GM12878 (cell line): Measurements from ENCODE around the gene ADGRL4. TPM values are rescaled to one million over a fixed set of nuclear protein-coding genes. Genes with fewer than 3 reads are reported as not detected.

Experiments
- ATAC-seq: fragments of 200-7000 bp; cut with Tn5 transposase; 3 replicates; pipeline ENCODE4 v1.9.1; 2020; ENCODE audit warnings: mild to moderate bottlenecking, moderate library complexity
- BruUV-seq: library from RNA; stranded (reverse); fragments of 400-500 nt; replicated peaks from 2 replicates; lab custom pipeline; 2021; lab: Mats Ljungman, UMichigan
- CTCF ChIA-PET: fragments of 300-600 bp; sonication (Branson Sonifier 250); formaldehyde crosslinking; extraction: SDS; loops from one replicate; lab custom pipeline; 2021; ENCODE audit warnings: inconsistent platforms; lab: Yijun Ruan, JAX
- POLR2A ChIA-PET: fragments of 350-600 bp; formaldehyde crosslinking; extraction: SDS; loops from one replicate; lab custom pipeline; 2021; ENCODE audit warnings: inconsistent platforms; lab: Charles Lee
- RAD21 ChIA-PET: fragments of 300-600 bp; sonication (Branson Sonifier 250); formaldehyde crosslinking; loops from one replicate; lab custom pipeline; 2023; ENCODE audit warnings: antibody characterized with exemption; ENCODE audit not compliant: unreplicated experiment; lab: Charles Lee
- SMC1A ChIA-PET: fragments of 300-600 bp; sonication (Branson Sonifier 250); formaldehyde crosslinking; loops from one replicate; lab custom pipeline; 2023; ENCODE audit not compliant: unreplicated experiment, uncharacterized antibody; lab: Charles Lee
- DNase-seq: peaks from one replicate; pipeline ENCODE4 v3.0.0-alpha.2; 2011; ENCODE audit warnings: low read depth, low spot score
- FAIRE-seq: peaks from 3 replicates; lab custom pipeline; 2011; peaks lifted over from hg19 to GRCh38; lab: Jason Lieb, UNC
- H2AFZ ChIP-seq: 2 replicates; pipeline ENCODE4 v1.6.0; 2011; ENCODE audit warnings: low read depth, low read length, control low read depth; ENCODE audit not compliant: control insufficient read depth
- H3K27ac ChIP-seq: 2 replicates; pipeline ENCODE4 v1.5.1; 2011; ENCODE audit warnings: control low read depth; ENCODE audit not compliant: control insufficient read depth, insufficient read depth
- H3K27me3 ChIP-seq, 2 experiments: replicated peaks in 1 of 2; 2 replicates each; pipeline versions ENCODE4 v1.6.0 to v1.6.1; 2011; ENCODE audit warnings: low read length in 1 of 2; ENCODE audit not compliant: control insufficient read depth in 2 of 2, insufficient read depth in 2 of 2
- H3K36me3 ChIP-seq, 2 experiments: 2 replicates each; pipeline ENCODE4 v1.5.1; 2011; ENCODE audit warnings: low read length in 1 of 2; ENCODE audit not compliant: control insufficient read depth in 2 of 2, insufficient read depth in 2 of 2
- H3K4me1 ChIP-seq: 2 replicates; pipeline ENCODE4 v1.6.1; 2011; ENCODE audit warnings: mild to moderate bottlenecking, low read length, moderate library complexity, mixed read lengths; ENCODE audit not compliant: control insufficient read depth, insufficient read depth
- H3K4me2 ChIP-seq: 2 replicates; pipeline ENCODE4 v1.6.0; 2011; ENCODE audit warnings: control low read depth; ENCODE audit not compliant: control insufficient read depth, insufficient read depth
- H3K4me3 ChIP-seq: fragments of 200-600 bp; sonication (generic); 2 replicates; pipeline ENCODE4 v1.5.1; 2016
- H3K79me2 ChIP-seq: 2 replicates; pipeline ENCODE4 v1.6.0; 2011; ENCODE audit warnings: low read length; ENCODE audit not compliant: control insufficient read depth, insufficient read depth
- H3K9ac ChIP-seq: 2 replicates; pipeline ENCODE4 v1.8.0; 2011; ENCODE audit warnings: low read length, control low read depth, mixed read lengths; ENCODE audit not compliant: control insufficient read depth, insufficient read depth
- H3K9me3 ChIP-seq: replicated peaks from 3 replicates; pipeline ENCODE4 v1.5.1; 2011; ENCODE audit warnings: mild to moderate bottlenecking, low read length; ENCODE audit not compliant: control insufficient read depth, insufficient read depth
- H4K20me1 ChIP-seq: 2 replicates; pipeline ENCODE4 v1.6.0; 2011; ENCODE audit not compliant: control insufficient read depth, insufficient read depth
- ATF7 ChIP-seq: fragments of 450-650 bp; IDR thresholded peaks from 2 replicates; pipeline ENCODE4 v1.6.1; 2016; ENCODE audit warnings: low read depth, mild to moderate bottlenecking
- BCL3 ChIP-seq: IDR thresholded peaks from 2 replicates; pipeline ENCODE4 v1.6.1; 2011; ENCODE audit warnings: borderline replicate concordance, low read depth, mild to moderate bottlenecking, moderate library complexity, low read length; ENCODE audit not compliant: insufficient read depth, poor library complexity, severe bottlenecking
- CBX3 ChIP-seq: fragments of 200-600 bp; sonication (generic); IDR thresholded peaks from 2 replicates; pipeline ENCODE4 v1.6.1; 2016; ENCODE audit warnings: low read depth, borderline replicate concordance
- CBX5 ChIP-seq: sonication (generic); IDR thresholded peaks from 2 replicates; pipeline ENCODE4 v1.6.1; 2016; ENCODE audit warnings: low read depth, moderate library complexity, mild to moderate bottlenecking, inconsistent platforms
- CEBPB ChIP-seq, 2 experiments: fragments of 150-350 bp in 1 of 2; IDR thresholded peaks; 2 replicates each; pipeline ENCODE4 v1.6.1; 2012 to 2014; ENCODE audit warnings: low read depth in 2 of 2, low read length in 2 of 2, borderline replicate concordance in 1 of 2, inconsistent platforms in 1 of 2
- EED ChIP-seq: sonication (generic); IDR thresholded peaks from 2 replicates; pipeline ENCODE4 v1.6.1; 2016; ENCODE audit warnings: antibody characterized with exemption, low read depth
- EGR1 ChIP-seq, 2 experiments: IDR thresholded peaks; 1 replicate in 1 of 2; 2 replicates in 1 of 2; pipeline ENCODE4 v1.6.1; 2011 to 2012; ENCODE audit warnings: low read depth in 2 of 2, low read length in 2 of 2, borderline replicate concordance in 1 of 2, mild to moderate bottlenecking in 1 of 2, moderate library complexity in 1 of 2
- ETV6 ChIP-seq, 2 experiments: fragments of 450-650 bp in 1 of 2; IDR thresholded peaks in 1 of 2; conservative IDR thresholded peaks in 1 of 2; 2 replicates each; pipeline ENCODE4 v1.6.1; 2014; ENCODE audit warnings: antibody characterized with exemption in 1 of 2, borderline replicate concordance in 1 of 2, low read depth in 1 of 2, mild to moderate bottlenecking in 1 of 2, moderate library complexity in 1 of 2
- GABPA ChIP-seq: IDR thresholded peaks from 2 replicates; pipeline ENCODE4 v1.6.1; 2014; ENCODE audit warnings: antibody characterized with exemption, low read depth, mild to moderate bottlenecking, inconsistent platforms
- HDAC6 ChIP-seq: fragments of 200-600 bp; sonication (generic); IDR thresholded peaks from one replicate; pipeline ENCODE4 v1.8.0; 2017; ENCODE audit warnings: antibody characterized with exemption; ENCODE audit not compliant: unreplicated experiment
- IKZF2 ChIP-seq, 2 experiments: fragments of 450-650 bp; IDR thresholded peaks; 2 replicates each; pipeline ENCODE4 v1.6.1; 2017; ENCODE audit warnings: mild to moderate bottlenecking in 2 of 2, moderate library complexity in 2 of 2
- JUNB ChIP-seq: IDR thresholded peaks from 2 replicates; pipeline ENCODE4 v1.6.1; 2016; ENCODE audit warnings: antibody characterized with exemption, mild to moderate bottlenecking
- NR2C2 ChIP-seq: IDR thresholded peaks from 2 replicates; pipeline ENCODE4 v1.6.1; 2011; ENCODE audit warnings: borderline replicate concordance, low read depth; ENCODE audit not compliant: control insufficient read depth, insufficient read length
- NRF1 ChIP-seq: conservative IDR thresholded peaks from 2 replicates; pipeline ENCODE4 v1.6.1; 2011; ENCODE audit warnings: mild to moderate bottlenecking, low read depth, low read length, improper control_type of control experiment
- RAD51 ChIP-seq: fragments of 450-650 bp; IDR thresholded peaks from 2 replicates; pipeline ENCODE4 v1.6.1; 2016; ENCODE audit warnings: moderate library complexity, mild to moderate bottlenecking, inconsistent platforms
- SMAD1 ChIP-seq: fragments of 450-650 bp; IDR thresholded peaks from 2 replicates; pipeline ENCODE4 v1.6.1; 2018; ENCODE audit warnings: mild to moderate bottlenecking, low read depth; ENCODE audit not compliant: partially characterized antibody
- SRF ChIP-seq, 2 experiments: IDR thresholded peaks; 2 replicates each; pipeline ENCODE4 v1.6.1; 2011; ENCODE audit warnings: low read depth in 2 of 2, low read length in 2 of 2, mild to moderate bottlenecking in 1 of 2, moderate library complexity in 1 of 2
- TCF3 ChIP-seq: IDR thresholded peaks from 2 replicates; pipeline ENCODE4 v1.6.1; 2012; ENCODE audit warnings: low read depth, mild to moderate bottlenecking, low read length, borderline replicate concordance; ENCODE audit not compliant: insufficient read depth
- TCF7 ChIP-seq: IDR thresholded peaks from 2 replicates; pipeline ENCODE4 v1.6.1; 2014; ENCODE audit warnings: antibody characterized with exemption, borderline replicate concordance
- ZBTB33 ChIP-seq: fragments of 450-650 bp; IDR thresholded peaks from 2 replicates; pipeline ENCODE4 v1.6.1; 2017; ENCODE audit warnings: mild to moderate bottlenecking
- ZSCAN29 ChIP-seq: fragments of 450-650 bp; IDR thresholded peaks from 2 replicates; pipeline ENCODE4 v1.6.1; 2017; ENCODE audit warnings: mild to moderate bottlenecking, moderate library complexity
- WGBS: methylation state at CpG from one replicate; pipeline ENCODE4 v1.1.6; 2016; ENCODE audit warnings: low lambda C conversion rate; ENCODE audit not compliant: insufficient replicate concordance, insufficient coverage; ENCODE audit errors: missing lambda C conversion rate; 5-methylcytosine and 5-hydroxymethylcytosine counted together
- in situ Hi-C: fragments of 300-500 bp; cut with MboI; formaldehyde crosslinking; loops from 9 replicates; pipeline ENCODE4 v1.14.3; 2018; ENCODE audit warnings: mixed read lengths
- intact Hi-C: fragments of 100-400 bp; cut with micrococcal nuclease; formaldehyde crosslinking; loops from one replicate; pipeline ENCODE4 v1.14.2; 2022; ENCODE audit not compliant: unreplicated experiment
- polyA plus RNA-seq, 11 experiments: library from polyadenylated mRNA; depleted of rRNA in 4 of 11; unstranded in 6 of 11; stranded (reverse) in 5 of 11; fragments of >200 nt; fragmentation: Nextera tagmentation in 4 of 11; fragmentation: Illumina TruSeq in 1 of 11; extraction: Ambion mirVana in 4 of 11; extraction: Trizol in 1 of 11; gene quantifications; 1 replicate in 1 of 11; 2 replicates in 10 of 11; pipeline versions ENCODE4 v1.2.1 to v1.2.3, GENCODE V29; 2011 to 2016; ENCODE audit warnings: inconsistent platforms in 2 of 11, missing spikeins in 2 of 11, low read depth in 1 of 11
- total RNA-seq, 4 experiments: library from RNA; depleted of rRNA in 3 of 4; stranded (reverse); fragments of >200 nt in 3 of 4; fragmentation: Illumina TruSeq in 1 of 4; extraction: Trizol in 1 of 4; gene quantifications; 2 replicates each; pipeline versions ENCODE4 v1.2.1 to v1.2.3, GENCODE V29; 2013 to 2021

ADGRL4 gene
- total and polyA plus RNA-seq, 10 of the 15 experiments (the other 5 are each of a cell fraction or from before 2014, with no cell fraction given), result not detected

DNA sequence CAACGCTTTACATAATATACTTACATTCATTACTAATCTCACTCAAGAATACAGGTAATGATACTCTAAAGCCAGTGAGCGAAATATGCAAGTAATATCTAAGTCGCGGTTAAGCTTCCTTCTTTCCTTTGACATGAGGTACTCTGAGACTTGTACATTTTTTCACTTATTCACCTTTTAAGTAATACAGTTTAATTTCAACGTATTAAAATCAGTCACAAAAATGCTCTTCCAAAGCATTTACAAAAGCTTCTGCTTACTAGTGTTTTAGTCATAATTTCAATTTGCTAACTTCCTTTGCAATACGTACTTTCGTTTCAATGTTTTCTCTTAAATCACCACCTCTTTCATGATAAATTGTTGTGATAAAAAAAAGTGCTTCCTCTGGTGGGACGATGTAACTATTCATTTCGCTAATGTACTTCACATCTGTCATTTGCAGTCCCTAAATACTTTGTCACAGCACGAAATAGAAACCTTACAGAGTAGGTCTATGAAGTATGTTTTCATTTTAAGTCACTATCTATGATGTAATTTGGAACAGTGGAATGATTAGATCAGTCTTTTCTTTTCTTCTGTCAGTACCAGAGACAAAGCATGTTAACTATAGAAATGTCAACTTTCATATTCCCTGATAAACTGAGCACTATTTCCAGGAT is 34.0 kb upstream of the ADGRL4 start:
- Histone ChIP-seq H3K27me3 (no peaks in the 10 kb centered on the region), H3K4me2 (peak overlapping the region; percentile 79), H3K36me3 (no peaks in the 10 kb centered on the region), H3K4me3 (peak overlapping the region; percentile 45), H3K27ac (peak overlapping the region; percentile 18; the same call in 1 of the 2 replicates), H3K9me3 (peaks cover 12% of the 10 kb centered on the region), H3K9ac (no peak overlapping the region), H3K79me2 (no peaks in the 10 kb centered on the region), H3K4me1 (peaks cover 8% of the 10 kb centered on the region; the same call in 1 of the 2 replicates), H4K20me1 (no peaks in the 10 kb centered on the region), H2AFZ (peak overlapping the region; percentile 69)
- no TSS peak for BruUV-seq
- ATAC-seq, result peak; percentile 87
- WGBS, result 1% methylated on average over 10 of the region's 10 CpGs
- intact Hi-C loops, result loop anchor here (2.0 to 10.0 kb wide), 5 partner anchors 152 to 426 kb away; no protein-coding TSS in a partner anchor
- ChIA-PET RAD21 (no interaction called here), POLR2A (interaction anchor here (0.7 kb wide), 1 partner anchor 45 kb away, joined by 3 read pairs; no protein-coding TSS in a partner anchor), SMC1A (interaction anchor here (1.0 kb wide), 1 partner anchor 37 kb away, joined by 3 read pairs; no protein-coding TSS in a partner anchor), CTCF (no interaction called here)
- FAIRE-seq, result peak; percentile 89
- in situ Hi-C loops, result no loop called here
- DNase-seq, result peak; percentile 23
- TF ChIP-seq EGR1 (IDR thresholded peaks at IDR 0.05; ENCODE audit: borderline replicate concordance in 1 of 2, low read depth in 2 of 2, low read length in 2 of 2) (no peak), RAD51 (no peak), ZSCAN29 (no peak), TCF7 (0 out of 2 replicates have a peak, but pooled peaks have one; percentile 58), ATF7 (peak; percentile 84), CBX3 (no peak), EED (peak; percentile 29; the same call in 1 of the 2 replicates), CBX5 (no peak), CEBPB (IDR thresholded peaks at IDR 0.05; ENCODE audit: borderline replicate concordance in 1 of 2, low read depth in 2 of 2, low read length in 2 of 2) (0 out of 4 replicates have a peak, but pooled peaks of 1 of the 2 experiments have one; percentile 64), SRF (IDR thresholded peaks at IDR 0.05; ENCODE audit: low read depth in 2 of 2, low read length in 2 of 2) (peak in 1 of 2 experiments; percentile 40; a peak in 1 of 4 replicates), TCF3 (0 out of 2 replicates have a peak, but pooled peaks have one; percentile 26), HDAC6 (no peak), JUNB (peak; percentile 98), NR2C2 (no peak), BCL3 (peak; percentile 22), ETV6 (conservative IDR thresholded peaks at IDR 0.05 in 1 of 2, IDR thresholded peaks at IDR 0.05 in 1 of 2; ENCODE audit: borderline replicate concordance in 1 of 2, low read depth in 1 of 2) (peak in 1 of 2 experiments; percentile 95; a peak in 2 of 4 replicates), GABPA (peak; percentile 78; the same call in 1 of the 2 replicates), NRF1 (no peak), SMAD1 (no peak), ZBTB33 (no peak), IKZF2 (IDR thresholded peaks at IDR 0.05) (peak in 1 of 2 experiments; percentile 9; a peak in 2 of 4 replicates)
